Measurements from ENCODE around the gene TBC1D17.
A peak's percentile ranks its signal among the peaks of the same experiment; 100 is the strongest.

TBC1D17 gene

GRCh38 chr19:49877879-49878743, 609 bp downstream of the TBC1D17 start:
- peak; percentile 99 for DNase-seq (ENCODE audit: low spot score)

GRCh38 chr19:49878744-49879070, 1.2 kb downstream of the TBC1D17 start:
- no peak for DNase-seq (ENCODE audit: low spot score)

GRCh38 chr19:49879243-49879963, 1.9 kb downstream of the TBC1D17 start:
- DNase-seq (ENCODE audit: low spot score): peak; percentile 32

GRCh38 chr19:49880162-49880869, 2.8 kb downstream of the TBC1D17 start:
- DNase-seq (ENCODE audit: low spot score): no peak

GRCh38 chr19:49881186-49881585, 3.7 kb downstream of the TBC1D17 start:
- DNase-seq (ENCODE audit: low spot score): no peak

- DNase-seq (ENCODE audit: low spot score): no peak
Observed at GRCh38 chr19:49881672-49882394, 4.3 kb downstream of the TBC1D17 start.

- DNase-seq (ENCODE audit: low spot score): no peak
Observed at GRCh38 chr19:49882643-49883042, 5.1 kb downstream of the TBC1D17 start.

GRCh38 chr19:49883094-49883493, 5.6 kb downstream of the TBC1D17 start:
- no peak for DNase-seq (ENCODE audit: low spot score)

- no peak for DNase-seq (ENCODE audit: low spot score)
Observed at GRCh38 chr19:49884109-49884508, 6.6 kb downstream of the TBC1D17 start.

GRCh38 chr19:49884760-49885159, 7.3 kb downstream of the TBC1D17 start:
- DNase-seq (ENCODE audit: low spot score): no peak

- no peak for DNase-seq (ENCODE audit: low spot score)
Observed at GRCh38 chr19:49887037-49887664, 9.6 kb downstream of the TBC1D17 start.

GRCh38 chr19:49887665-49888509, 10.4 kb downstream of the TBC1D17 start:
- no peak for DNase-seq (ENCODE audit: low spot score)

- no peak for DNase-seq (ENCODE audit: low spot score)
Observed at GRCh38 chr19:49888510-49888824, 11.0 kb downstream of the TBC1D17 start.

- no peak for DNase-seq (ENCODE audit: low spot score)
Observed at GRCh38 chr19:49889038-49889686, 11.7 kb downstream of the TBC1D17 start.

- peak; percentile 82 for DNase-seq (ENCODE audit: low spot score)
Observed at GRCh38 chr19:49889687-49890348, 12.3 kb downstream of the TBC1D17 start.

GRCh38 chr19:49890349-49891311, 13.1 kb downstream of the TBC1D17 start:
- peak; percentile 39 for DNase-seq (ENCODE audit: low spot score)

- no peak for DNase-seq (ENCODE audit: low spot score)
Observed at GRCh38 chr19:49891393-49891792, 13.9 kb downstream of the TBC1D17 start.

- no peak for DNase-seq (ENCODE audit: low spot score)
Observed at GRCh38 chr19:49892716-49893115, 15.2 kb downstream of the TBC1D17 start.

All from activated CD4-positive, alpha-beta T cell treated with anti-CD3 and anti-CD28 coated beads, Interleukin-2, Interleukin-4, amounts not matched to agents 100 ng/mL and 50 ng/mL, durations not matched to agents 16 hours and 8 hours (primary cell).